ACHN (cell line): Measurements from ENCODE around the gene TPPP3.
"Not testable (repeated sequence)": the region's sequence is repeated elsewhere in the genome, so short reads cannot be mapped to it uniquely, and the experiment has no call there.

ENCODE experiments used
- DNase-seq: peaks from one replicate; pipeline ENCODE4 v3.0.0-alpha.2; 2015
- in situ Hi-C: cut with HindIII; loops from 2 replicates; pipeline ENCODE4 v1.10.0; 2017; ENCODE audit warnings: low sequenced_read_pairs, low pct_ligation_motif_present, low pct_unique_long_range_greater_than_20kb

Gene TPPP3

DNA sequence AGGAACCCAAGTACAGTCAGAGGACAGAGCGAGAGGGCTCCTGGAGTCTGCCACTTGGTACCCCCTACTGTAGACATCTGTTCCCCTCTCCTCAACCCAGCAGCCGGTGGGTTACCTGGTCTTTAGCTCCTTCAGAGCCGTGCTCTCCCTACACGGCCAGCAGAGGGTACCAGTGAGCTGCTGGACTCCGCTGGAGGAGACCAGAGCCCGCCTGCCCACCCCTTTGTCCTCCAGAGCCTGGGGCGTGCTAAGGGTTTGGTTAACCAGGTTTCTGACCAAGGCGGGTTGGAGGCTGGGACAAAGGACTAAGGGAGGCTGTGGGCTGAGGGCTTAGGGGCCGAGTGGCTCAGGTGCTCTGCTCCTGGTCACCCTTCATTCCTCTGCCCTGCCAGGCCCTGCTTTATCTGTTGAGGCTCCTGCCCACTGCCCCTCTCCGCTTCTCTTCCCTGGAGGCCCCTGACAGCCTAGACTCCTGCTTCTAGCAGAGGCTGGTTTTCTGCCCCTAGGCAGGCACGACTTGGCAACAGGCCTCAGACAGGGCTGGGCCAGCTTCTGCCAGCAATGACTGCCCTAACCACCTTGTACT is 34.9 kb upstream of the TPPP3 start:
- DNase-seq: peak; percentile 80
- in situ Hi-C loops: no loop called here

DNA sequence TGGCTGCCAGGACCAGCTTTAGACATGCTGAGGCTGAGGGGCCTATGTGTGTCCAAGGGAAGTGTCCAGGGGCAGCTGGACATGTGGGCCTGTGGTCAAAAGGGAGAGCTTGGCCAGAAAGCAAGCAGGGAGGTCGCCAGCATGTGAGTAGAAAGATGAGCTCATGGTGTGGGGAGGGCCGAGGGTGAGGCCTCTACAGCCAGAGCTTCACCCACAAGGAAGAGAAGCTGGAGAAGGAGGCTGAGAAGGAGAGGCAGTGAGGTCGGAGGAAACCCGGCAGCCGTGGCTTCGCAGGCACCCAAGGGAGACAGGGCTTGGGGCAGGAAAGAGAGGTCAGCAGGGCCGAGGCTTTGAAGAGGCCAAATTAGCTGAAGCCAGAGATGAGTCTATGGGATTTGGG is 33.7 kb upstream of the TPPP3 start:
- in situ Hi-C loops: no loop called here
- DNase-seq: no peak

DNA sequence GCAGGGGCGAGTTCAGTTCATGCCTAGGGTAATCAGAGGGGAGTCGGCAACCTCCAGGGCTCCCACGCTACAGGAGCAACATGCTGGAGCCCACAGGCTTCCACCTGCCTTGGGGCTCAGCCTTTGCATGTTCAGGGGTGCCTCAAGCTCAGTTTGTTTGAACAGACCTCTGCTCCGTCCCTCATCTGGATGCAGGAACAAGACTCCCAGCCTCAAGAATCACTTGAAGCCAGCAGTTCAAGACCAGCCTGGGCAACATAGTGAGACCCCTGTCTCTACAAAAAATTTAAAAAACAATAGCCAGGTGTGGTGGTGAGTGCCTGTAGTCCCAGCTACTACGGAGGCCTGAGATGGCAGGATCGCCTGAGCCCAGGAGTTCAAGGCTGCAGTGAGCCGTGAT is 32.7 kb upstream of the TPPP3 start:
- DNase-seq: no peak
- in situ Hi-C loops: no loop called here

GRCh38 chr16:67425580-67425979 is 32.3 kb upstream of the TPPP3 start:
- in situ Hi-C loops: no loop called here
- no peak for DNase-seq

GRCh38 chr16:67425061-67425460 is 31.8 kb upstream of the TPPP3 start:
- in situ Hi-C loops: no loop called here
- no peak for DNase-seq

- in situ Hi-C loops: no loop called here
- DNase-seq: no peak
Measured at GRCh38 chr16:67424261-67424615, 30.9 kb upstream of the TPPP3 start.

- no peak for DNase-seq
- in situ Hi-C loops: no loop called here
Measured at GRCh38 chr16:67423611-67424260, 30.4 kb upstream of the TPPP3 start.

DNA sequence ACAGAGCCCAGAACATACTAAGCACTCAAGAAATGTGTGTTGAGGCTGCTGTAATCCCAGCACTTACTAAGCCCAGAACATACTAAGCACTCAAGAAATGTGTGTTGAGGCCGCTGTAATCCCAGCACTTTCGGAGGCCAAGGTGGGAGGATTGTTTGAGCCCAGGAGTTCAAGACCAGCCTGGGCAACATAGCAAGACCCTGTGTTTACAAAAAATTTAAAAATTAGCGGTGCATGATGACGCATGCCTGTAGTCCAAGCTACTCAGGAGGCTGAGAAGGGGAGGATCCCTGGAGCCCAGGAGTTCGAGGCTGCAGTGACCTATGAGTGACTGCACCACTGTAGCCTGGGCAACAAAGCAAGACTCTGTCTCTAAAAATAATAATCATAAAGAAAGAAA is 29.7 kb upstream of the TPPP3 start:
- in situ Hi-C loops: no loop called here

GRCh38 chr16:67421030-67421429 is 27.7 kb upstream of the TPPP3 start:
- in situ Hi-C loops: no loop called here

More for the DNA sequence above, 29.7 kb upstream of the TPPP3 start:
- no peak for DNase-seq

DNA sequence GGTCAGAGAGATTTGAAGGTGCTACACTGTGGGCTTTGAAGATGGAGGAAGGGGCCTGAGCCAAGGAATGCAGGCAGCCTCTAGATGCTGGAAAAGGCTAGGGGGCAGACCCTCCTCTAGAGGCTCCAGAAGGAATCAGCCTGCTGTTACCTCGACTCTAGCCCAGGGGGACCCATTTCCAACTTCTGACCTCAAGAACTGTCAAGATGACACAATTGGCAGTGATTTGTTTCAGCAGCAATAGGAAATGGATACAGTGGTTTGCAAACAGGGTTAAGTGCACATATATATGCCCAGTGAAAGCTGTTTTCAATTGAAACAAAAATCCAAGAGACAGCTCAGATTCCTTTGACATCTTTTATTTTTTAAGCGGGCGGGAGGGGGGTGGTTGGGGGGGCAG is 26.6 kb upstream of the TPPP3 start:
- DNase-seq: no peak
- in situ Hi-C loops: no loop called here

More at GRCh38 chr16:67421030-67421429, 27.7 kb upstream of the TPPP3 start:
- no peak for DNase-seq

GRCh38 chr16:67419502-67419901 is 26.2 kb upstream of the TPPP3 start:
- no peak for DNase-seq
- in situ Hi-C loops: no loop called here

DNA sequence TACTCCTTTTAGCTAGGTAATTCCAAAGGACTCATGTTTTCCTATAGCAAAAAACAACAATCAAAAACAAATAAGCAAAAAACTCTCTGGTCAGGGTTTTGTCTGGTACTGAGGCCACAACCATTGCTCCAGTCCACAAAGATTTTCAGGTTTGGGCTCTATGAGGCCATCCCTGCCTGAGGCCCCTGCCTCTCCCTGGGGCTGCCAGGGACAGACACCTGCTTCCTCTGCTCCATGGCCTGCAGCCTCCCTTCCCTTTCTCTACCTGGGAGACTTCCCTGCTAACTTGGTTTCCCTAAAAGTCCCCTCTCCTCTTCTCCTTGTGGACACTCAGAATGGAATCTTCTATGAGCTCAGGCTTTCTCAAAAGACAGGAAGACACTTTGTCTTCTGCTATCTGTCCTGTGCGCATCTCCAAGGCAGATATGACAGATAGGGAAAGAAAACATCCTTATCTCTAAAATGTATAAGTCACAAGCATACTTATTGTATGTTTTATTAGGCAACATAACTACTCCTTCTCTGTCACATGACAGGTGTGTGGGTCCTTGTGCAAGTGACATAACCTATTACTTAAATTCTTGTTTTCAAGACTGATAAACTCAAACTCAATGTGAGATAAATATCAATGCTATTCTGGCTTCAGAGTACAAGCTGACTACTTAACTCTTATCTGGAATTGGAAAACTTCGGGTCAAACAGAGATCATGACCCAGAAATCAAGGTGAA is 24.2 kb upstream of the TPPP3 start:
- in situ Hi-C loops: no loop called here
- DNase-seq: no peak

GRCh38 chr16:67415872-67416793 is 22.8 kb upstream of the TPPP3 start, which contains the start of gene ZDHHC1:
Gene ZDHHC1 (minus strand): TSS chr16:67416477. CDS start chr16:67407775, 8,702 bp downstream.
- in situ Hi-C loops: no loop called here

GRCh38 chr16:67415421-67415820 is 22.1 kb upstream of the TPPP3 start:
- in situ Hi-C loops, DNase-seq: not testable (repeated sequence)

More at GRCh38 chr16:67415872-67416793, 22.8 kb upstream of the TPPP3 start, which contains the start of gene ZDHHC1:
- DNase-seq: peak; percentile 78

- in situ Hi-C loops: no loop called here
- no peak for DNase-seq
Measured at GRCh38 chr16:67413978-67414911, 20.9 kb upstream of the TPPP3 start.

DNA sequence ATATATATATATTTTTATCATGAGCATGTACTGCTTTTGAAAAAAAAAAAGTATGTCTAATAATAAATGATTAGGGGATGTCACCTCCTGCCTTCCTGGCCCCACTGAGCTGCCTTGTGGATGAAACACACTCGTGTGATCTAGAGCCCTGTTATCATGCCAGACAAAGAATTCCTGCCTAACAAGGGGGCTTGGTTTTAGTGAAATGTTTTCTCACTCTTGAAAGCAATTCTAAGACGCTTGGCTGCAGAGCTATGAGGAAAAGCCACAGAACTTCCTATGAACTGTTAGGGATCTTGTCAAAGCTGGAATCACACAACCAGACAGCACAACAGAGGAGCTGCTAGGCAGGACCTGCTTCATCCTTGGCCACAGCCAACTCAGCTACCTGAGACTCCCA is 19.0 kb upstream of the TPPP3 start:
- in situ Hi-C loops: no loop called here
- DNase-seq: no peak

DNA sequence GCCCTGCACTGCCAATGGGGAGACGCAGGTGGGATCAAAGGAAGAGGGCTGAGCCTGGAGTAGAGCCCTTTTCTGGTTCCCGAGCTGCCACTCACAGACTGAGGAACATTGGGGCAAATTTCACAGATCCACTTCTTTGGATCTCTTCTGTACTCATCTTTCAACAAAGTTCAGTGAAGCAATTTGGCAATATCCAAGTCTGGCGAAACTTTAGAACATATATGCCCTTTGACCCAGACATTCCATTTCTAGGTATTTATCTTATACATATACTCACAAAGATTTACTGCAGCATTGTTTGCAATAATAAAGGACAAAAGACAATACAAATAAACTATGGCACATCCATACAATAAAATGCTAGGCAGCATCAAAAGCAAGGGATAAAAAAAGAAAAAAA is 18.0 kb upstream of the TPPP3 start:
- in situ Hi-C loops: no loop called here
- DNase-seq: no peak

DNA sequence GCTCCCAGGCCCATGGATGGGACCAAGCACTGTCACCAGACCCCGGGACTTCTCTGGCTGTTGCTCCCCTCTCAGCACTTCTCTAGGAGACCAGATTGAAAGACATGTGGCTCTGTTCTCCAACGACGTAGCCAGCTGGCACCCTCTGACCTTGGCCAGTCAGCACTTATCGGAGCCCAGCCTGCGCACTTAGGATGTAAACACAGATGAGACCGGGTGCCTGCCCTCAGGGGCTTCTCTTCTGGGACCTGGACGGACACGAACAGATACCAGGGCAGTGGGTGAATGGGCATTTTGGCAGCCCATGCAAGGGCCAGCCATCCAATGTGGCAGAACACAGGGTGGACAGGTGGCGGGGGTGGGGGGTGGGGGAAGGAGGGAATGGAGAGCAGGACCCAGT is 16.3 kb upstream of the TPPP3 start:
- in situ Hi-C loops: no loop called here
- DNase-seq: no peak
